Iris pigment epithelial cell (primary cell): Measurements from ENCODE around the gene CHMP4A.

ENCODE experiments used
- DNase-seq: peaks from one replicate; pipeline ENCODE4 v3.0.0-alpha.2; 2011; ENCODE audit warnings: low read depth

Gene CHMP4A

DNA sequence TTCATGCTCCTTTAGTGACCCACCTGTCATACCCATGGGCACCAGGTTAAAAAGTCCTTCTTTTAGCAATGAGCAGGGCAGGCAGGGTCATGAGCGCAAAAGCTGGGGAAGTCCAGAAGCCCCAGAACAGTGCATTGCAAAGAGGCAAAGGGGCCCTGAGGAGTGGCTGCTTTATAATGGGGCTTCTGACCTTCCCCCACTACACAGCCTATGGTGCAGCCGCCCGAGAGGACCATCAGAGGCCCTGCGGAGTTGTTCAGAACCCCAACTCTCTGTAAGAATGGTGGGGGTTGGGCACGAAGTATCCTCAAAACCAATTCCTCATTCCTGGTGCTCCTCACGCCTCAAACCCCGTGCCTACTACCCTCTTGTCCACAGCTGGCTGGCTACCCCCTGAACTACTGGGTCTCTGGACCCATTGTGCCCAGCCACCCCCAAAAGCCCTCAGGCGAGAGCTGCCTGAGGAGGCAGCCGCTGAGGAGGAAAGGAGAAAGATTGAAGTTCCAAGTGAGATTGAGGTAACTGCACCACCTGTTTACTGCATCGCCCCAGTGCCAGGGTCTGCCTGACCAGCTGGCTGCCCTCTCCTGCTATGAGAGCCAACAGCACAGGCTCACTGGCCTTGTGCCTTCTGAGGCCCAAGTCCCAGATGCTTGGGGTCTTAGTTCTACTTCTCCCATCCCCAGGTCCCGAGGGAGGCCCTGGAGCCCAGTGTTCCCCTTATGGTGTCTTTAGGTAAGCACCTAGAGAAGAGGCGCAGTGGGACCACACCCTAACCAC, 34.7 kb downstream of the CHMP4A start:
- DNase-seq: no peak

DNA sequence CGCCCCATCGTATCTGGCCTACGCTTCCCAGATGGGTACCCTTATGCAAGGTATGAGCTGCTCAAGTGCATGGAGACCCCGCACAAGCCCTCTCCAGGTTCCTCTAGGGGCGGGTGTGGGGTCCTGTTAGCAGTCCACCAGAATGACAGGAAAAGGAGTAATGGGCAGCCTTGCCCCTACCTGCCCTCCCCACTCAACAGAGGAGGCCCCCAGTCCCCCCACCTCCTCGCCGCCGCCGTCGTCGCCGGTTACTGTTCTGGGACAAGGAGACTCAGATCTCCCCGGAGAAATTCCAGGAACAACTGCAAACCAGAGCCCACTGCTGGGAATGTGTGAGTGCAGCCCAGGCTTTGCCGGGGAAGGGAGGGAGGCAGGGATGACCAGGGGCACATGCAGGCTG, 35.4 kb downstream of the CHMP4A start:
- no peak for DNase-seq

DNA sequence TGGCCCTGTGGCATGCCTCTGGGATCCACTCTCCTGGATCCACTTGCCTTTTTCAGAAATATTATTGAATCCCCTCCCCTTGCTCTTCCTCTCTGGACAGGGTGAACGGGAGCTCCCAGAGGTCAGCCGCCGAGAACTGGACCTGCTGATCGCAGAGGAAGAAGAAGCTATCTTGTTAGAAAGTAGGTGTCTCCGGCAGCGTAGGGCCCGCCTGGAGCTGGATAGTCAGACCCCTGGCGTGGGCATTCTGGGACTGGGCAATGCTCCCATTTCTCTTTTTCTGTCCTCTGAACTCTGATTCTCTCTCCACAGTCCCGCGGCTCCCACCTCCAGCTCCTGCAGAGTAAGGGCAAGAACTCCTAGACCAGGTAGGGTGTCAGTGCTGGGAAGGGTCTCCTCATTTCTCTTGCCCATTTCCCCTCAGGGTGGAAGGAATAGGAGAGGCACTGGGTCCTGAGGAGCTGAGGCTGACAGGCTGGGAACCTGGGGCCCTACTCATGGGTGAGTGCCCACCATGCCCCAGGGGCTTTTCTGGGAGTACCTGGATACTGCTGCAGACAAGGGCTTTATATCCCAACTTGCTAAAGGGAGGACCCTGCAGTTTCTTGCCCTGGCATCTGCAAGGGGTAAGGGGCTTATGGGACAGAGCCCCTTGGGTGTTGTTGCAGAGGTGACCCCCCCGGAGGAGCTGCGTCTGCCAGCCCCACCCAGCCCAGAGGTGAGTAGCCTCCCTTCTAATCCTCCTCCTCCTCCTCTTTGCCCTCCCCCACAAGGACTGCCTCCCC, 36.1 kb downstream of the CHMP4A start:
- no peak for DNase-seq

DNA sequence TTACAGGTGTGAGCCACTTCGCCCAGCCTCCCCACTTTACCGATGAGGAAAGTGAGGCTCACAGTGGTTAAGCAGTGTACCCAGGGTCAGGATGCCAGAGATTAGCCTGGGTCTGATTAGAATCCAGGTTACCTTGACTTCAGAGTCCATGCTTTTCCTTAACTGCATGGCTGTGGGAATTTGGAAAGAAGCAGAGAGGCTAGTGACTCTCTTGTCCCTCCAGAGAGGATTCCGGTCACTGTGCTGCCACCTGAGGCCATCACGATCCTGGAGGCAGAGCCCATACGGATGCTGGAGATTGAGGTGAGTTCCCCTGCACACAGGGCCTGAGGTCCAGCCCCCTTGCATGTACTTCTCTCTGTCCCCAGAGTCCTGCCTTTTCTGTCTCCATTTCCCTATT, 36.7 kb downstream of the CHMP4A start:
- DNase-seq: no peak

DNA sequence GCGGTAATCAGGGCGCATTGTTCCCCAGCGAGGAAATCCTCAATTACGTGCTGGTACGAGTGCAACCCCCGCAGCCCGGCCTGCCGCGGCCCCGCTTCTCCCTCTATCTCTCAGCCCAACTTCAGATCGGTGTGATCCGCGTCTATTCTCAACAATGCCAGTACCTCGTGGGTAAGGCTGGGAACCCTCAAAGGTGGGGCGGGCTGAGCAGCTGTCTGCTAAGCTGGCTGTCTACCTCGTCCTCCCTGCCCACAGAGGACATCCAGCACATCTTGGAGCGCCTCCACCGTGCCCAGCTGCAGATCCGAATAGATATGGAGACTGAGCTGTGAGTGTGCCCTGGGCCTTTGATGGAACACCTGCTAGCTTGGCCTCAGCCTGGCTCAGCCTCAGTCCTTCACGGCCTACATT, 40.4 kb downstream of the CHMP4A start:
- no peak for DNase-seq

DNA sequence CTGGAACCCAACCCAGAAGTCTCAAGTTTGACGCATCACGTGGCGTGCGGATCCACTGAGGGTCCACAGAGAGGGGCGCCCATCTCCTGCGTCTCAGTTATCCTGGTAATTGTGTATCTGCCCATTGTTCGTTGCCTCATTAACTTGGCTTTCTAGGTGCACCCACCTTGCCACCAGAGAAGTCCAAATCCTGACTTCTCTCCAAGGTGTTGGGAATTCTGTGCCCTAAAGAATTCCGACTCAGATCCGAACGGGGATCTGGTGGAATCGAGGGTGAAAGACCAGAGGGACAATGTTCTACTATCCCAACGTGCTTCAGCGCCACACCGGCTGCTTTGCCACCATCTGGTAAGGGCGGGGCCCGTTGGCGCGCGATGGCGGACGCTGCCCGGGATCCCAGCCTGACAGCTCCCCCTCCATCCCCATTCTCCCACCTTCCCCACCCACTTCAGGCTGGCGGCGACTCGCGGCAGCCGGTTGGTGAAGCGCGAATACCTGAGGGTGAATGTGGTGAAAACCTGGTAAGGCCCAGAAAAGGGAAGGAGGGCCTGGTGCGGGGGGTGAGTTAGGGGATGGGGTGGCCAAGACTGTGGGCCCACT, 40.9 kb downstream of the CHMP4A start:
- DNase-seq: peak; percentile 17

DNA sequence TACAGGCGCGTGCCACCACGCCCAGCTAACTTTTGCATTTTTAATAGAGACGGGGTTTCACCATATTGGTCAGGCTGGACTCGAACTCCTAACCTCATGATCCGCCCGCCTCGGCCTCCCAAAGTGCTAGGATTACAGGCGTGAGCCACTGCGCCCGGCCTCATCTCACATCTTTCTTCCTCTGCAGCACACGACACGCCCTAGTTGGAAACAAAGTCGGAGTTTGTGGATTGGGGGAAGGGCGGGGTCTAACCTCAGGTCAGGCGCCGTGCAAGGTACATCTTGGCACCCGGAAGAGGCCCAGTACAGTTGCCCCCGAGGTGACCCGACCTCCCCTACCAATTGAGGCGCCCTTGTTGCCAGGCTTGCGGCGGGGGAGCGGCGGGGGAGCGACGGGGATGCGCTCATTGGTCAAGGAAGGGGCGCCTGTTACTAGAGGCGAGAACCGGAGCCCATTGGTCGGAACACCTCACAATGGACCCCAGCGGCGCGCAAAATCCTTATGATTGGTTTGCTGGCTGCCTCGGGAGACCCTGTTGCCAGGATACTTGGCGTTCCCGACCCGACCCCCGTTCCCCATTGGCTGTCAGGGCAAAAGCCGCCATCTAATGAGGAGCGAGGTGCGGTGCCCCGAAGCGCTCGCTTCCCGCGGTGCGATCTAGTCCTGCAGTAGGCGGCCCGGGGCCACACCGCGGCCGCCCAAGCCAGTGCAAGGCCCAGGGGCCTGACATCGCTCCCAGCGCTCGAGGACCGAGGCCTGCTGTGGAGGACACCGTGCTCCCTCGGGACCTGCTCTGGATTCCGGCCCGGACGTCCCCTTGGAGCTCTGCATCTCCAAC, 41.6 kb downstream of the CHMP4A start, which contains the start of gene REC8:
REC8 (plus strand) TSS at position 659 of the 839 bp plus-strand sequence. CDS start 473 bp downstream, outside the sequence.
- DNase-seq: peak; percentile 100

DNA sequence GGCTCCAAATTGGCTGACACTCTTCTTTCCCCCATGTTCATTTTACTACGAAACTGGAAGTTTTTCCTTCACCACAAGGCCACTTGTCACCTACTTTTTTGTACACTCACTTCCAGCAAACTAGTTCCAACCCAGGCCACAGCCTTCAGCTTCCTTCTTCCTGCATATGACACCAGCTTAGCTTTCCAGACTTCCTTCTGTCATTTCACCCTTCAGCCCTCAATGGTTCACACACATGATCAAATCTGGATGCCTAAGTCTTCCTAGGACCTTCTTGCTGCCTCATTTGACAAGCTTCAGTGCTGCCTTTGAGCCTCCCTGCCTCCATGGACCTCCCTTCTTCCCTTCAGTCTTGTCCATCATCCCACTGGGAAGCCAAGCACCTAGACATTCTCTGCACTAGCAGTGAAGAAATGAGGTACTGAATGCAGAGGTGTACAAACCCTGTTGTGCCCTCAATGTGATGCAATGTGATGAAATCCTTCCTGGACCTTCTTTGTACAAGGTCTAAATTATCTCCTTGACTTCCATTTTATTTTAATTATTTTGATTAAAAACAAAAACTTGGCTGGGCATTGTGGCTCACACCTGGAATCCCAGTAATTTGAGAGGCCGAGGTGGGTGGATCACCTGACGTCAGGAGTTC, 45.7 kb downstream of the CHMP4A start:
- DNase-seq: no peak

DNA sequence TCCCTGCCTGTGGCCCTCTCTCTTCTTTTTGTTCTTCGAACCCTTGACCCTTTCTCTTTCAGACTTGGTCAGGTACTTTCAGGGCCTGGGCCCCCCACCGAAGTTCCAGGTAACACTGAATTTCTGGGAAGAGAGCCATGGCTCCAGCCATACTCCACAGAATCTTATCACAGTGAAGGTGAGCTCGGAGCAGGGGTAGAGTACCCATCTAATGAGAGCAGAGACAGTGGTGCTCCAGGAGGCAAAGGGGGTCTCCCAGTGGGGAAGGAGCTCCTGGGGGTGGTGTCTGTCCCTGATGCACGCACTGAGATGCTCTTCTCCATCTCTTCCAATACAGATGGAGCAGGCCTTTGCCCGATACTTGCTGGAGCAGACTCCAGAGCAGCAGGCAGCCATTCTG, 47.5 kb downstream of the CHMP4A start:
- no peak for DNase-seq

DNA sequence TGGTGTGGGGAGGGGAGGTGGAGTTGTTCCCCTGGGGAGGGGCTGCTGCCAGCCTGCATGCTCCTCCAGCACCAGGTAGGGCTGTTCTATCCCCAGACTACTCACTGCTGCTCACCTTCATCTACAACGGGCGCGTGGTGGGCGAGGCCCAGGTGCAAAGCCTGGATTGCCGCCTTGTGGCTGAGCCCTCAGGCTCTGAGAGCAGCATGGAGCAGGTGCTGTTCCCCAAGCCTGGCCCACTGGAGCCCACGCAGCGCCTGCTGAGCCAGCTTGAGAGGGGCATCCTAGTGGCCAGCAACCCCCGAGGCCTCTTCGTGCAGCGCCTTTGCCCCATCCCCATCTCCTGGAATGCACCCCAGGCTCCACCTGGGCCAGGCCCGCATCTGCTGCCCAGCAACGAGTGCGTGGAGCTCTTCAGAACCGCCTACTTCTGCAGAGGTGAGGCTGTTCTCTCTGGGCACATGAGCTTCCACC, 48.7 kb downstream of the CHMP4A start:
- DNase-seq: no peak

DNA sequence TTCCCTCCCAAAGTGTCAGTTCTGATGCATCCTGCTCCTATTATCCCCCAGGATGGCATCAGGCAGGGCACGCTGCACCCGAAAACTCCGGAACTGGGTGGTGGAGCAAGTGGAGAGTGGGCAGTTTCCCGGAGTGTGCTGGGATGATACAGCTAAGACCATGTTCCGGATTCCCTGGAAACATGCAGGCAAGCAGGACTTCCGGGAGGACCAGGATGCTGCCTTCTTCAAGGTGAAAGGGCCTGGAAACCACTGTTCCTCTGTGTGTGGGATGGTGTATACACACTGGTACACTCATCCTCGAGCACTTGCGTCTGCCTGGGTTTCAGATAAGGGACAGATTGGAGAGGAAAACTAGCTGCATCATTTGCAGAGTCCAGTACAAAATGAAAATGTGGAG, 51.2 kb downstream of the CHMP4A start:
- peak; percentile 56 for DNase-seq

DNA sequence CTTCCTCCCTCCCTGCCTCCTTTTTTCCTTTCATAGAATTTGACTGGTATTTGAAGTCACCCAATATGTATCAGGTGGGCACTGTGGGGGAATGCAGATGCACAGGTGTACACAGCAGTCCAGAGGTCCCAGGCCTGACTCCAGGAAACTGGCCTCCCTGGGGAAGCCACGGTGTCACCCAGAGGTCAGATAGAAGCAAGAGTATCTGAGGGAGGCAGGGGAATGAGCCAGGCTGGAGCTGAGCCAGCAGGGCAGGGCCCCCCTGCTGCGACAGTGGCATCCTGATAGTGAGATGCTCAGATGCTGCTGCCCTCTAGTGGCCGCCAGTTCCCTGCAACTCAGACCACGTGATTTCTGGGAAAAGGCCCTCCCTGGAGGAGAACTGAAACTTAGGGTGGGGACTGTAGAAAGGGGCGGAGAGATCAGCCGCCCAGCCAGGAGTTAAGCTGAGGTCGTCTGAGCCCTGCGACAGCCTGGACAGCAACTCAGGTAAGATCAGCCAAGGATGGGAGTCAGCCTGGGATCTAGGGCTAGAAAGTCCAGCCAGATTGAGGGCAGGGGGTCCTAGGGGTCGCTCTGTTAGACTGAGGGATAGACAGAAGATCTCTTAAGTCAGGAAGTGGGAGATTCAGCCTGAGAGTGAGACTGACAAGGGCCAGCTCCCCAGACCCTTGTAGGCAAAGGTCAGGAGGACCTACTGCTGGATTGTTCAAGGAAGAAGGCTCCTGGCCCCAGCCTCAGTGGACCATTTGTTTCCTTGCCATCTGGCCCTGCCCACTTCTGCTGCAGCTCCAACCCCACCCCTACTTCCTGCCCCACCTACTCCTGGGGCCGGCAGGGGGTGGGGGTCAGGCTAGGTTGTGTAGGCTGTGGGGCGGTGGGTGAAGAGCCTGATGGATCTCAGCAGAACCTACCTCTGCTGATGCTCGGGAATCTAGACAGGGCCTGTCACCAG, 52.2 kb downstream of the CHMP4A start, which contains the start of gene IRF9:
IRF9 (plus strand) TSS at position 416 of the 955 bp plus-strand sequence. CDS start 880 bp downstream, outside the sequence.
- DNase-seq: peak; percentile 92

DNA sequence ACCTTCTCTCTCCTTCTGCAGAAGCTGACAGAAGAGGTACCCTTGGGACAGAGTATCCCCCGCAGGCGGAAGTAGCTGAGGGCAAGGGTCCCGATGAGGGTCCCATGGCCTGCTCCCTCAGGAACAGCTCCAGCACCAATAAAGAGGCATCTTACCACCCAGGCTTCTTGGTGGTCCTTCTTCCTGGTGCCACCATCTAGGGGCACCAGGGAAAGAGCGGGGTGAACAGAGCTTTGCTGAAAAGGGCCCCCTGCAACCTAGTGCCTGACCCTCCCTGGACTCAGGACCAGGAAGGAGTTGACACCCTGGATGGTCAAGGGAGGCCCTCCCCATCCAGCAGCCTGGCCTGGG, 52.8 kb downstream of the CHMP4A start:
- DNase-seq: no peak

DNA sequence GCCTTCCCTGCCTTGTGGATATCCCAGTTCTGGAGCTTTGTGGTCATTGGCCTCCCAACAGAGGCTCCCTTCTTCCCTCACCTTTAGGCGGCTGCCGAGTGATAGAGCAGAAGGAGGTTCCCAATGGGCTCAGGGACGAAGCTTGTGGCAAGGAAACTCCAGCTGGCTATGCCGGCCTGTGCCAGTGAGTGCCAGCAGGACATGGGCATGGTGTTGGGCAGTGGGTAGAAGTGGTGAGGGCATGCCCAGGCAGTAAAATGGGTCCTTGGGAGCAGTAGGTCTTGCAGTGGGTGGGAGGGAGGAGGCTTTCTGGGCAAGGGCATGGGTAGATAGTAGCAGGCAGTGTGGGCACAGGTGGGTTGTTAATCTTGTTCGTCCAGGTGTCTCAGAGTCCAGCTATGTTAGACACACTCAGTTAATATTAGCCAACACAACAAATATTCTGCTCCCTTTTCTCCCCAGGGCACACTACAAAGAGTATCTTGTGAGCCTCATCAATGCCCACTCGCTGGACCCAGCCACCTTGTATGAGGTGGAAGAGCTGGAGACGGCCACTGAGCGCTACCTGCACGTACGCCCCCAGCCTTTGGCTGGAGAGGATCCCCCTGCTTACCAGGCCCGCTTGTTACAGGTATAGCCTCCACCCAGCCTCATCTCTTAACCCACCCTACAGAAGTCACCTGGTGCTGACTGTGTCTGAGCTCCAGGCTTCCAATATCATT, 53.4 kb downstream of the CHMP4A start:
- DNase-seq: no peak
